Duodenal mucosa (tissue), 2 donors: ENCODE measurements around the gene HTT.
A peak's percentile ranks its signal among the peaks of the same experiment; 100 is the strongest.

Experiments
- H3K27ac ChIP-seq: one replicate; pipeline ENCODE4 v1.7.0; 2013; ENCODE audit warnings: low read depth, low read length
- H3K27me3 ChIP-seq, 2 donors: one replicate each; pipeline ENCODE4 v1.7.0; 2013; ENCODE audit warnings: low read length in 2 of 2, control low read depth in 1 of 2; ENCODE audit not compliant: insufficient read depth in 2 of 2, control insufficient read depth in 1 of 2
- H3K36me3 ChIP-seq, 2 donors: one replicate each; pipeline ENCODE4 v1.7.0; 2013; ENCODE audit warnings: low read length in 2 of 2, control low read depth in 1 of 2; ENCODE audit not compliant: insufficient read depth in 2 of 2, control insufficient read depth in 1 of 2
- H3K4me1 ChIP-seq, 2 donors: one replicate each; pipeline ENCODE4 v1.7.0; 2013; ENCODE audit warnings: low read length in 2 of 2, control low read depth in 1 of 2; ENCODE audit not compliant: insufficient read depth in 2 of 2, control insufficient read depth in 1 of 2
- H3K4me3 ChIP-seq, 2 donors: one replicate each; pipeline ENCODE4 v1.7.0; 2013; ENCODE audit warnings: low read length in 2 of 2, low read depth in 1 of 2
- H3K9ac ChIP-seq, 2 donors: one replicate each; pipeline ENCODE4 v1.7.0; 2013; ENCODE audit warnings: low read length in 2 of 2, low read depth in 1 of 2
- H3K9me3 ChIP-seq, 2 donors: one replicate each; pipeline ENCODE4 v1.7.0; 2013; ENCODE audit warnings: low read length in 2 of 2, control low read depth in 1 of 2; ENCODE audit not compliant: control insufficient read depth in 1 of 2

Gene HTT

DNA sequence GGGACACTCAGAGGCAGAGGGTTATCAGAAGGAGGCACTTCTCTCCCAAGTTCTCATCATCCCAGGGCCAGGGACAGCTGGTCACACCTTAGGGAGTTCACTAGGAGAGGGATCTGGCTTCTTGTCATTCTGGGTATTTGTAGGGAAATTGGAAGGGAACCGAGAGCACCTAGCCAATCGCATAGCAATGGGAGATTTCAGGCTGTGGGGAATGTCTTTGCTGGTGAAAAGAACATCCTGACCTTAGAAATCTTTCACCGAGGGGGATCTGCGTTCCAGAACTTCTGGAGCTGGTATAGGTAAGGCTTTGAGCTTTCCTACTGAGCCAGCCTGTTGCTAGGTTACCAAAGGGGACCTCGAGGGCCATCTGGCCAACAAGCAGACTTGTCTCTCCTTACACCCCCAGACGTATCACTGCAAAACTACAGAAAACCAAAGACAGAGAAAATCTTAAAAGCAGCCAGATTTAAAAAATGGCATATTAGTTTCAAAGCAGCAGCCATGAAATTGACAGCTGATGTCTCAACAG, 6.9 kb upstream of the HTT start:
- no peaks in the 10 kb centered on the region for H3K9me3 ChIP-seq
- H3K36me3 ChIP-seq, result no peaks in the 10 kb centered on the region
- H3K4me3 ChIP-seq, result no peak overlapping the region
- H3K9ac ChIP-seq, result no peak overlapping the region
- H3K27me3 ChIP-seq, result no peaks in the 10 kb centered on the region
- no peaks in the 10 kb centered on the region for H3K4me1 ChIP-seq
- no peak overlapping the region for H3K27ac ChIP-seq

- Histone ChIP-seq H3K27me3 (no peaks in the 10 kb centered on the region), H3K4me3 (no peak overlapping the region), H3K27ac (no peak overlapping the region), H3K36me3 (no peaks in the 10 kb centered on the region), H3K9me3 (no peaks in the 10 kb centered on the region), H3K4me1 (peaks cover 0 to 3% of the 10 kb centered on the region in 2 donors), H3K9ac (no peak overlapping the region)
These were observed 4.8 kb upstream of the HTT start for GRCh38 chr4:3069661-3070199.

DNA sequence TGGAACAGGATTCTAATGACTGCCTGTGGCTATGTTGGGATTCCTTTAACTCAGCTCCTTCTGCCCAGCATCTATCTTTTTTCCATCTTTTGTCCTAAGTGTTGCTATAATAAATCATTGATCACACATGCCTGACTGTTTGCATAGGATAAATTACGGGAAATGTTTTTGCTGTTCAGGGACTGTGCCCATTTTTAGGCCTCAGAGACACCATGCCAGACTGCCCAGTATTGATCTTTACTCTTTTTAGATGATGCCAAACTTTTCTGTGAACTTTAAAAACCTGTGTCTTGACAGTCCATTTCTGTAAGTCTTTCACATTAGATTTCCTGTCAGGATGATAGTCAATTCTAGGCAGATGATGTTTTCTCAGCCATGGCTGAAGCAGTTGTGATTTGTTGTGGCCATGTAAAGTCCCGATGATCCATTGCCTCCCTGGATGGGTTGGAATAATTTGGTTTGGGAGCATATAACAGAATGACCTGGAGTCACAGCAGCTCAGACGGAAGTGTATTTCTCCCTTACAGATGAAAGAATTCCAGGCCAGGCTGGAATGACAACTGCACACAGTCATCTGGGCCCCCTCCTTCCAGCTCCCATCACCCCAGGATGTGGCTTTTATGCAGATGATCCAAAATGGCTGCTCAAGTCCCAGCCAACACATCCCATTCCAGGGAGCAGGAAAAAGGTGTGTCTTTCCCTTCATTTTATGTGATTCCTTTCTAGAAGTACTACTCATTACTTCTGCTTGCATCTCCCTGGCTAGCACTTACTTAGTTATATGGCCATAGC, 3.6 kb upstream of the HTT start:
- Histone ChIP-seq H3K36me3 (no peaks in the 10 kb centered on the region), H3K9me3 (no peaks in the 10 kb centered on the region), H3K4me1 (peaks cover 3 to 6% of the 10 kb centered on the region in 2 donors), H3K27ac (no peak overlapping the region), H3K9ac (no peak overlapping the region), H3K27me3 (no peaks in the 10 kb centered on the region), H3K4me3 (no peak overlapping the region)

GRCh38 chr4:3071811-3072210, 2.7 kb upstream of the HTT start:
- no peaks in the 10 kb centered on the region for H3K27me3 ChIP-seq
- H3K4me3 ChIP-seq, result no peak overlapping the region
- peaks cover 12% of the 10 kb centered on the region in 2 donors for H3K4me1 ChIP-seq
- no peaks in the 10 kb centered on the region for H3K36me3 ChIP-seq
- H3K9ac ChIP-seq, result no peak overlapping the region
- no peak overlapping the region for H3K27ac ChIP-seq
- H3K9me3 ChIP-seq, result no peaks in the 10 kb centered on the region

- H3K9me3 ChIP-seq, result no peaks in the 10 kb centered on the region
- H3K27me3 ChIP-seq, result no peaks in the 10 kb centered on the region
- peak overlapping the region; percentile 77 to 81 for H3K4me3 ChIP-seq
- no peaks in the 10 kb centered on the region for H3K36me3 ChIP-seq
- peak overlapping the region; percentile 10 for H3K27ac ChIP-seq
- peak overlapping the region; percentile 25 to 61 for H3K9ac ChIP-seq
- H3K4me1 ChIP-seq, result peaks cover 12 to 15% of the 10 kb centered on the region in 2 donors
These were observed 1.1 kb upstream of the HTT start for GRCh38 chr4:3073158-3074077.

- Histone ChIP-seq H3K4me3 (peak overlapping the region; percentile 85 to 98), H3K36me3 (no peaks in the 10 kb centered on the region), H3K27ac (peak overlapping the region; percentile 95), H3K4me1 (peaks cover 15 to 19% of the 10 kb centered on the region in 2 donors), H3K9ac (peak overlapping the region; percentile 86 to 95), H3K9me3 (no peaks in the 10 kb centered on the region), H3K27me3 (no peaks in the 10 kb centered on the region)
These were observed 568 bp downstream of the HTT start for GRCh38 chr4:3074846-3075651.

- no peaks in the 10 kb centered on the region for H3K27me3 ChIP-seq
- no peaks in the 10 kb centered on the region for H3K9me3 ChIP-seq
- H3K4me3 ChIP-seq, result peak overlapping the region; percentile 85 to 98
- no peaks in the 10 kb centered on the region for H3K36me3 ChIP-seq
- H3K9ac ChIP-seq, result peak overlapping the region; percentile 8 to 95
- H3K27ac ChIP-seq, result no peak overlapping the region
- peaks cover 15 to 19% of the 10 kb centered on the region in 2 donors for H3K4me1 ChIP-seq
These were observed 1.1 kb downstream of the HTT start for GRCh38 chr4:3075652-3075981.

DNA sequence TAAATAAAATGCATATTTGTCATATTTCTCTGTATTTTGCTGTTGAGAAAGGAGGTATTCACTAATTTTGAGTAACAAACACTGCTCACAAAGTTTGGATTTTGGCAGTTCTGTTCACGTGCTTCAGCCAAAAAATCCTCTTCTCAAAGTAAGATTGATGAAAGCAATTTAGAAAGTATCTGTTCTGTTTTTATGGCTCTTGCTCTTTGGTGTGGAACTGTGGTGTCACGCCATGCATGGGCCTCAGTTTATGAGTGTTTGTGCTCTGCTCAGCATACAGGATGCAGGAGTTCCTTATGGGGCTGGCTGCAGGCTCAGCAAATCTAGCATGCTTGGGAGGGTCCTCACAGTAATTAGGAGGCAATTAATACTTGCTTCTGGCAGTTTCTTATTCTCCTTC, 3.3 kb downstream of the HTT start:
- Histone ChIP-seq H3K9ac (no peak overlapping the region), H3K9me3 (no peaks in the 10 kb centered on the region), H3K27me3 (no peaks in the 10 kb centered on the region), H3K4me3 (no peak overlapping the region), H3K36me3 (no peaks in the 10 kb centered on the region), H3K27ac (no peak overlapping the region), H3K4me1 (peaks cover 19 to 20% of the 10 kb centered on the region in 2 donors)

DNA sequence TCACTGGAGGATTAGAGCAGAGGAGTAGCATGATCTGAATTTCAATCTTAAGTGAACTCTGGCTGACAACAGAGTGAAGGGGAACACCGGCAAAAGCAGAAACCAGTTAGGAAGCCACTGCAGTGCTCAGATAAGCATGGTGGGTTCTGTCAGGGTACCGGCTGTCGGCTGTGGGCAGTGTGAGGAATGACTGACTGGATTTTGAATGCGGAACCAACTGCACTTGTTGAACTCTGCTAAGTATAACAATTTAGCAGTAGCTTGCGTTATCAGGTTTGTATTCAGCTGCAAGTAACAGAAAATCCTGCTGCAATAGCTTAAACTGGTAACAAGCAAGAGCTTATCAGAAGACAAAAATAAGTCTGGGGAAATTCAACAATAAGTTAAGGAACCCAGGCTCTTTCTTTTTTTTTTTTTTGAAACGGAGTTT, 5.2 kb downstream of the HTT start:
- Histone ChIP-seq H3K27me3 (no peaks in the 10 kb centered on the region), H3K36me3 (no peaks in the 10 kb centered on the region), H3K4me3 (no peak overlapping the region), H3K9ac (no peak overlapping the region), H3K9me3 (no peaks in the 10 kb centered on the region), H3K27ac (no peak overlapping the region), H3K4me1 (peaks cover 21 to 25% of the 10 kb centered on the region in 2 donors)
